NOMO-1 (cell line): ENCODE measurements around the gene ALAS1.

Experiments
- DNase-seq, 2 experiments: peaks; one replicate each; lab custom pipeline; 2025; ENCODE audit not compliant: unreplicated experiment in 2 of 2; lab: John Stamatoyannopoulos, UW

ALAS1 gene

GRCh38 chr3:52247409-52248164 is 49.6 kb downstream of the ALAS1 start:
- peak in 1 of 2 experiments; percentile 35 for DNase-seq

DNA sequence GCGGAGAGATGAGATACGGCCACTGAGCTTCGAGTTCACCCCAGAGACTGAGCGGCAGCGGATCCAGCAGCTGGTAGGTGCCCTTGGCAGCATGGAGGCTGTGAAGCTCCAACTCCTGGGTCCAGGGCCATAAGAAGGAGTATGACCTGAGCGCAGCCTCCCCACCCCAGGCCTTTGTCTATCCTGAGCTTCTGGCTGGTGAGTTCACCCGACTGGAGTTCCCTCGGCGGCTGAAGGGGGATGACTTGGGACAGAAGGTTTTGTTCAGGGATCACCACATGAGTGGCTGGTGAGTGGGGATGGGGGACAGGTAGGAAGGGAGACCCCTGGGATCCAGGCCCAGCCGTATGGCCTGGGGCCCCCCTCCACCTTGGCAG is 50.2 kb downstream of the ALAS1 start:
- no peak for DNase-seq

DNA sequence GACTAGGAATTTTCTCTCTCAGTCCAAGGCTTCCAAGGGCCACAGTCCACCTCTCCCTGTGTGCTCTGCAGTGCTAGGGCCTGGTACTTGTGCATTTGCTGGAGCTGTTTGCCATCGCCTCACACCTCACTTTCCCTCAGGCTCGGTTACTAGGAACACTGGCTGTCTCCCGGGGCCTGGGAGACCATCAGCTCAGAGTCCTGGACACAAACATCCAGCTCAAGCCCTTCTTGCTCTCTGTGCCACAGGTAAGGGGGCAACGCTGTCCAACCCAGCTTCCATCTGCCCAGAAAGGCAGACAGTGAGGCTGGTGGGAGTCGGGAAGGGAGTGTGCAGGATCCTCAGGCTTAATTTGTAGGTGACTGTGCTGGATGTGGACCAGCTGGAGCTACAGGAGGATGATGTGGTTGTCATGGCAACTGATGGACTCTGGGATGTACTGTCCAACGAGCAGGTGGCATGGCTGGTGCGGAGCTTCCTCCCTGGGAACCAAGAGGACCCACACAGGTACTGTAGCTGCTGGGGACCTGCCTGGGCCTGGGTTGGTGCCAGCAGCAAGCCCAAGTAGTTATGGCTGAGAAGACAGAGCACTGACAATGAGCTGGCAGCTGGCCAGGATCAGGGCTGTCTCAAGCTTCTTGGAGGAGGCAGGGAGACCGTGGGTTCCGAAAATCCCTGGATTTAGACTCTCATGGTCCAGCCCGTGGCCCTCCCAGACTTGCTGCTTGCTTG is 51.0 kb downstream of the ALAS1 start:
- DNase-seq: no peak

DNA sequence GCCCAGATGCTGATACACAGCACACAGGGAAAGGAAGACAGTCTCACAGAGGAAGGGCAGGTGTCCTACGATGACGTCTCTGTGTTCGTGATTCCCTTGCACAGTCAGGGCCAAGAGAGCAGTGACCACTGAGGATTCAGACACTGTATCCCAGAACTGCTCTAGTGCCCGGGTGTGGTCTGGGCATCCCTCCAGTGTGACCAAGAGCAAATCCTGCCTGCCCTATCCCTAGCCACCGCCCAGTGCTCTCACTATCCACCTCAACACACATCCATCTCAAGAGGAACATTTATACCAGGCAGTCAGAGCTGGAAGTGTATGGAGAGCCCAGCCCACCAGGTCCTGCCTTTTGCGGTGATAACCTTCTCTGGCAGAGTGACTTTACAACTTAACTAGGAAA is 51.7 kb downstream of the ALAS1 start:
- no peak for DNase-seq

DNA sequence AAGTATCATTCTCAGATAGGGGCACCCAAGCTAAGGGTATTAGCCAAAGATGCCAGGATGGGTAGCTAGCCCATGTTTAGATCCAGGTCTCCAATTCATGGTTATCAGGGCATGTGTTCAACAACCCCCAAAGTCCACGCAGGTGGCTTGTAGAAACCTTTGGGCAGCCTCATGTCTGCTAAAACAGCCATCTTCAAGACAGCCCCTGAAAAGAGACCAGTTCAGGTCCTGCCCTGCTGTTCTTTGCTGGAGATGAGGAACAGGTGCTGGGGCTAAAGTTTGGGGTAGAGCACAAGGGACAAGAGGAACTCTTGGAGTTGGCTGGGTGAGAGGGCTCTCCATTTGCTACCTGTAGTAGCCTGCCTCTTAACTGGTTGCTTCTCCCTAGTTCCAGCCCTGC is 52.2 kb downstream of the ALAS1 start:
- no peak for DNase-seq

DNA sequence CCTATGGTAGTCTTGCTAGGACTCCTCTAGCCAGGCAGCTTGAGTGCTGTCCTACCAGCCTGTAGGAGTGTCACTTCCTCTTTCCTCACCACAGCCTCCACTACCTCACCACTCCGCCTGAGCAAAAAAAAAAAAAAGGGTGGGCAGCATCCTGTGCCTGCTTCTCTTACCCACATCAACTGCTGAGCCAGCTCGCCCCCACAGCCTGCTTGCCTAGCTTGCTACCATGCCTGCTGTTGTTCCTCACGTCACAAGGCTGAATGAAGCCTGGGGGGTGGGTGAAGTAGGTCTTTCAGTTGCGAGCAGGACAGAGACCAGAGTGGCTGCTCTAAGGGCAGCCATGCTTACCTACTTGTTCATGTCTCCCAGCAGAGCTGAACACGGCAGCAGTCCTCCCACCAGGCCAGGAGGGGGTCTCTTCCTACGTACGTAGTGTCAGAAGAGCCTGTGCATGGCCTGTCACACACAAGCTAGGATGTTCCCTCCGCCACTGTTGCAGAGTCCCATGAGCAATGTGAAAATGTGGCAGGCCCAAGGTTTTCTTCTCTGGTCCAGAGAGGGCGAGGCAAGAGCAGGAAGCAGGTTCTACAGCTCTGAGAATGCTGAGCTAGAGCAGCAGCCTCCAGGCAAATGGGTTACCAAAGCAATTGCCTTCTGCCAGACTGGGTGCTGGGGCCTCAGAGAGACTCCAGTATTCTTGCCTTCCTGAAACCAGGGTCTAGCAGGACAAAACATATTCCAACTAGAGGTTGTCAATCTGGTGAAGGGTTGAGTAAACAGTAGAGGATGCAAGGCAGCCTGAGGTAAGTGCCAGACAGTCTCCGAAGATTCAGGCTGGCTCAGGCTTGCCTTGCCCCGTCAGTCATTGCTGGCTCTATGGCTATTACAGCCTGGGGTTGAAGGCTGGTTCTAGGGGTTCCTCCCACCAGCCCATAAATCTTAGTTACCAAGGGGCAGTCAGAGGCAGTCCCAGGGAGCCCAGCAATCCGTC is 55.6 kb downstream of the ALAS1 start:
- peak; percentile 77 to 86 for DNase-seq

- DNase-seq: no peak
Observed at GRCh38 chr3:52254608-52255007, 56.6 kb downstream of the ALAS1 start.

GRCh38 chr3:52256159-52256558 is 58.2 kb downstream of the ALAS1 start:
- DNase-seq: no peak

- no peak for DNase-seq
Observed at GRCh38 chr3:52256622-52257021, 58.7 kb downstream of the ALAS1 start.

DNA sequence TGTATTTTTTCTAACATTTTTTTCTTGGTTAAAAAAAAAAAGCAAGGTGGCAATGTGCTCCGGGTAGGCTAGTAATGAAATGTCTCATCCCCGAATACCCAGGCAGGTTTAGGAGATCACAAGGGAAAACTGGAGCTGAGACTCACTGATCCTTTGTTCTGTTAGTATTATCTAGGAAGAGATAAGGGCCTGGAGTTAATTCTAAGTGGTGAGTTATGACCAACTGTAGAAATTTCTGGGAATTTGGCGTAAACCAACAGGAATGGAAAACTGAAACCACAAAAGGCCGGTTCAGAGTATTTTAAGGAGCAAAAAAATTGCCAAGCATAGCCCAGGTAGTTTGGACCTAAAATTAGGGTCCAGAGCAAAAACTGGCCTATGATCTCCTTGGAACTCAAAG is 60.0 kb downstream of the ALAS1 start:
- no peak for DNase-seq

DNA sequence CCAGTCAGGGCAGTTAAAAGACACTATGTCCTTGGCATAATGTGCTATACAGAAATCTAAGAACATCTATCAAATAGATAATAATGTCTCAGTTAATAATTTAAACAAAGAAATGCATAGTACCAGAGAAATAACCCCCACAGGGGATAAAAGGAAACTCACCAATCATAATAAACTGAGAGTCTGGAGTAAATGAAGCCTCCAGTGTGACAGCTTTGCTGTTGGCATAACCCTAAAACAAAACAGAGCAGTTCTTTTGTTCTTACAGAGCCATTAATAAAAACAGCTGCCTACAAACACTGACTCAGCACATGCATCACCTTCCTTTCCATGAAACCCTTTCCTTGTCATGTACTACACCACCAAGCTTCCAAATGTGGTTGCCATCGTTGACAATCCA is 61.1 kb downstream of the ALAS1 start:
- DNase-seq: no peak

DNA sequence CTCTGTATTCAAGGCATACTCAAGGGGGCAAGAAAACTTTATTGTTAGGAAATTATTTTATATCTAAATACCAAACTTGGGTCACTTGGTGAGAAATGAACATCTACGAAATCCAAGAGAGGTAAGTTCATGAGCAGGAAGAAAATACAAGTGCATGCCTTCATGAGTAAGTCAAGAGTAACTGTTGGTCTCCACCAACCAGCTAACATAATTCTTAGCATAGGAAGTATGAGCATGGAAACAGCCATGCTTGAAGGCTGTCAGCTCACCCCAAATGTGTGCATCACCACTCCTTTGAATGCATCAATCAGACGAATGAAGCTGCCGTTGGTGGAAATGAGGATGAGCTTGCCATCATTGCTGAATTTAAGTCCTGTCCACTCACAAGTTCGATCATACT is 61.5 kb downstream of the ALAS1 start:
- DNase-seq: no peak

DNA sequence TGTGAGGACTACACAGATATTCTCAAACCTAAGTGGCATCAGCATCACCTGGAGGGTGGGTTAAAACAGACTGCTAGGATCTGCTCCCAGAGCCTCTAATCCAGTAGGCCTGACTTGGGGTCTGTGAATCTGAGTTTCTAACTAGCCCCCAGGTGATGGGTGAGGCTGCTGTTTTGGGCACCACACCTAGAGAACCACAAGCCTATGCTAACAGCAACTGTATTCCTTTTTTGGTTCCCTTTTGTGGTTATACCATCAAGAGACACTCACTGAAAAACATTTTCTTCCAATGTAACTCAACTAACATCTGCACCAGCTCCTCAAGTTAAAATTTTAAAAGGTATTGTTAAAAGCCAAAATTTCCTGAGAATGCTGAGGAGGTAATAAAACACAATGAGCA is 64.5 kb downstream of the ALAS1 start:
- no peak for DNase-seq
